ENCODE results near the gene TNS3. TPM values are rescaled to one million over a fixed set of nuclear protein-coding genes. Genes with fewer than 3 reads are reported as not detected.

The TNS3 gene
- polyA plus RNA-seq, 3 donors: 5.2 to 30.3 (median 7.9) TPM

DNA sequence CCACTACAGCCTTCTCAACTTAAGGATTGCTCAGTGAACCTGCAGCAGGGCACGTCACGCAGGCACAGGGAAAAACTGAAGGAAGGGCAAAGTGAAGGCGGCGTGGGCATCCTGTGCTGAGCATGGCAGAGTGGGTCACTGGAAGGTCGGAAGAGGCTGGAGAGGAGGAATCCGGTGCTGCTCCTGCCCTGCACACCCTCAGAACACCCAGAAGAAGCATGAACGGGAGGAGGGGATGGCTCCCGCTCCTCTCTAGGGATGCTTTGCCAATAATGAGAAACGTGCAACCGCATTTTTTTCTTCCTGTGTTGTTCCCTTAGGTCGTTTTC lies 175.1 kb downstream of the TNS3 start:
- no peak for DNase-seq
- Histone ChIP-seq H3K9ac (ENCODE audit: insufficient read depth, low read length, poor library complexity, severe bottlenecking) (no peak overlapping the region), H3K4me2 (replicated peaks; ENCODE audit: extremely low read depth, low read length, poor library complexity, severe bottlenecking) (no peak overlapping the region), H3K36me3 (replicated peaks in 1 of 2; ENCODE audit: control insufficient read depth in 1 of 2, insufficient read depth in 2 of 2, low read length in 2 of 2) (peaks cover 82 to 99% of the 10 kb centered on the region in 2 donors), H4K20me1 (ENCODE audit: insufficient read depth, low read length) (peaks cover 37% of the 10 kb centered on the region), H3K4me3 (replicated peaks in 1 of 3; ENCODE audit: low read depth in 2 of 3, low read length in 3 of 3) (no peak overlapping the region), H3K27me3 (ENCODE audit: control insufficient read depth in 2 of 2, insufficient read depth in 2 of 2, low read length in 2 of 2) (no peaks in the 10 kb centered on the region), H2AFZ (ENCODE audit: insufficient read depth, low read depth, low read length, poor library complexity, severe bottlenecking) (no peak overlapping the region), H3K79me2 (ENCODE audit: insufficient read depth, low read length) (no peaks in the 10 kb centered on the region), H3K9me3 (replicated peaks in 1 of 2; ENCODE audit: control insufficient read depth in 1 of 2, insufficient read depth in 1 of 2, low read length in 2 of 2) (no peaks in the 10 kb centered on the region), H3K4me1 (ENCODE audit: control insufficient read depth in 1 of 2, insufficient read depth in 2 of 2, low read length in 2 of 2) (no peaks in the 10 kb centered on the region), H3K27ac (ENCODE audit: low read depth in 1 of 2, low read length in 2 of 2) (no peak overlapping the region)
- intact Hi-C loops (cut with micrococcal nuclease): no loop called here
- Mint-ChIP-seq H3K9me3 (peaks cover 0 to 2% (median 0%) of the 10 kb centered on the region in 7 donors), H3K27ac (no peak overlapping the region), H3K4me1 (no peaks in the 10 kb centered on the region), H3K27me3 (ENCODE audit: low read depth in 3 of 3) (peaks cover 0 to 2% (median 0%) of the 10 kb centered on the region in 3 donors), H3K4me3 (no peak overlapping the region), H3K36me3 (peaks cover 70 to 95% of the 10 kb centered on the region in 2 donors)
- TF ChIP-seq, protein P1, sequence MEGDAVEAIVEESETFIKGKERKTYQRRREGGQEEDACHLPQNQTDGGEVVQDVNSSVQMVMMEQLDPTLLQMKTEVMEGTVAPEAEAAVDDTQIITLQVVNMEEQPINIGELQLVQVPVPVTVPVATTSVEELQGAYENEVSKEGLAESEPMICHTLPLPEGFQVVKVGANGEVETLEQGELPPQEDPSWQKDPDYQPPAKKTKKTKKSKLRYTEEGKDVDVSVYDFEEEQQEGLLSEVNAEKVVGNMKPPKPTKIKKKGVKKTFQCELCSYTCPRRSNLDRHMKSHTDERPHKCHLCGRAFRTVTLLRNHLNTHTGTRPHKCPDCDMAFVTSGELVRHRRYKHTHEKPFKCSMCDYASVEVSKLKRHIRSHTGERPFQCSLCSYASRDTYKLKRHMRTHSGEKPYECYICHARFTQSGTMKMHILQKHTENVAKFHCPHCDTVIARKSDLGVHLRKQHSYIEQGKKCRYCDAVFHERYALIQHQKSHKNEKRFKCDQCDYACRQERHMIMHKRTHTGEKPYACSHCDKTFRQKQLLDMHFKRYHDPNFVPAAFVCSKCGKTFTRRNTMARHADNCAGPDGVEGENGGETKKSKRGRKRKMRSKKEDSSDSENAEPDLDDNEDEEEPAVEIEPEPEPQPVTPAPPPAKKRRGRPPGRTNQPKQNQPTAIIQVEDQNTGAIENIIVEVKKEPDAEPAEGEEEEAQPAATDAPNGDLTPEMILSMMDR (IDR thresholded peaks at IDR 0.05): no peak
- WGBS (ENCODE audit: insufficient coverage): 96% methylated on average over 9 of the region's 11 CpGs

DNA sequence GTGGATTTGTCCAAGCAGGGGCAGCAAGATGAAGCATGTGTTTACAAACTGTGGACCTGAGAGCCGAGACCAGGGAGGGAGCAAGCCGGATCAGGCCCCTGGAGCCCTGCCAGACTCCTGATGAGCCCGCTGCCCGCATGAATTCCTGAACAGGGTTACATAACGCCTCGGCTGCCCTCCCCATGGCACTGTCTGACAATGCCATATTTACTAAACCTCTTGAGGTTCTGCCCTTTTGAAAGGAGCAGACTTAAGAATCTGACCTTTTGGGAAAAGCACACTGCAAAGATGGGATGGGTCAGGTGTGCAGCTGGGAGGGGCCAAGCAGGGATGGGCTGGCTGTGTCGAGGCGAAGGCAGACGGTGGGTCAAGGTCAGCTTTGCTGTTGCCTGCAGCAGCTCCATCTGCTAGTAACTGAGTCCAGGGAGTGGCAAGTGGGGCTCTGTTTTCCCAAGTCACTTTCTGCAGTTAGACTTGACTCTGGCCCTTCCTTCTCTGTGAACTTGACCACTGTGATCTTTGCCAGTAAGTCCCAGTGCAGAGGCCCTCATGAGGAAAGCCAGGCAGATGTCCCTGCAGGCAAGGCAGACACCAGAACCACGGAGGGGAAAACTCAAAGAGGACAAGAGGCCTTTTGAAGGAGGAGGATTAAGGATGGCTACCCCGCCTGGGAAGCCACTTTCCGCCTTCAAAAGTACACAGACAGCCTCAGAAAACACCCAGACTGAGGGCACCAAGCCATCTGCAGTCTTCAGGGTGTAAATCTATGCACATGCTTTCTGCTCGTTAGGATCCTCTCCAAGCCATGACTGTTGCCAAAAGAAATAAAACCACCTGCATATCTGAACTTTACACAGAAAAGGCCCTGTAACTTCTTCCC lies 175.8 kb downstream of the TNS3 start:
- Mint-ChIP-seq H3K4me3 (no peak overlapping the region), H3K27me3 (ENCODE audit: low read depth in 3 of 3) (peaks cover 0 to 2% (median 0%) of the 10 kb centered on the region in 3 donors), H3K36me3 (peaks cover 70 to 95% of the 10 kb centered on the region in 2 donors), H3K27ac (peak overlapping the region in 2 of 7 donors; percentile 39 to 63), H3K4me1 (no peaks in the 10 kb centered on the region), H3K9me3 (peaks cover 0 to 2% (median 0%) of the 10 kb centered on the region in 7 donors)
- TF ChIP-seq, protein P1 (IDR thresholded peaks at IDR 0.05): no peak
- no peaks in the 10 kb centered on the region for H3K9me3 ChIP-seq (replicated peaks in 1 of 2; ENCODE audit: control insufficient read depth in 1 of 2, insufficient read depth in 1 of 2, low read length in 2 of 2)
- no peak overlapping the region for H2AFZ ChIP-seq (ENCODE audit: insufficient read depth, low read depth, low read length, poor library complexity, severe bottlenecking)
- H3K27ac ChIP-seq (ENCODE audit: low read depth in 1 of 2, low read length in 2 of 2): no peak overlapping the region
- peaks cover 37% of the 10 kb centered on the region for H4K20me1 ChIP-seq (ENCODE audit: insufficient read depth, low read length)
- peaks cover 82 to 99% of the 10 kb centered on the region in 2 donors for H3K36me3 ChIP-seq (replicated peaks in 1 of 2; ENCODE audit: control insufficient read depth in 1 of 2, insufficient read depth in 2 of 2, low read length in 2 of 2)
- no peak overlapping the region for H3K4me3 ChIP-seq (replicated peaks in 1 of 3; ENCODE audit: low read depth in 2 of 3, low read length in 3 of 3)
- H3K79me2 ChIP-seq (ENCODE audit: insufficient read depth, low read length): no peaks in the 10 kb centered on the region
- no peak for DNase-seq
- WGBS (ENCODE audit: insufficient coverage): 93% methylated on average over 10 of the region's 13 CpGs
- no peak overlapping the region for H3K4me2 ChIP-seq (replicated peaks; ENCODE audit: extremely low read depth, low read length, poor library complexity, severe bottlenecking)
- no peaks in the 10 kb centered on the region for H3K4me1 ChIP-seq (ENCODE audit: control insufficient read depth in 1 of 2, insufficient read depth in 2 of 2, low read length in 2 of 2)
- intact Hi-C loops (cut with micrococcal nuclease): no loop called here
- no peak overlapping the region for H3K9ac ChIP-seq (ENCODE audit: insufficient read depth, low read length, poor library complexity, severe bottlenecking)
- H3K27me3 ChIP-seq (ENCODE audit: control insufficient read depth in 2 of 2, insufficient read depth in 2 of 2, low read length in 2 of 2): no peaks in the 10 kb centered on the region

Measured in CD14-positive monocyte (primary cell).